CD14-positive monocyte (primary cell): ENCODE measurements around the gene P3H2. TPM values are rescaled to one million over a fixed set of nuclear protein-coding genes. Genes with fewer than 3 reads are reported as not detected.

Source experiments
- DNase-seq, 3 donors: peaks; one replicate each; pipeline ENCODE4 v3.0.0-alpha.2; 2011 to 2022
- H2AFZ ChIP-seq: 2 replicates; pipeline ENCODE4 v1.6.0; 2012; ENCODE audit warnings: mild to moderate bottlenecking, low read depth, low read length, inconsistent platforms; ENCODE audit not compliant: insufficient read depth, poor library complexity, severe bottlenecking
- H3K27ac ChIP-seq, 2 donors: 1 replicate in 1 of 2; 2 replicates in 1 of 2; pipeline ENCODE4 v1.5.1; 2012 to 2013; ENCODE audit warnings: low read length in 2 of 2, control low read depth in 1 of 2, inconsistent platforms in 1 of 2, low read depth in 1 of 2, mild to moderate bottlenecking in 1 of 2
- H3K27me3 ChIP-seq, 2 donors: one replicate each; pipeline versions ENCODE4 v1.6.0 to v1.6.1; 2011 to 2013; ENCODE audit warnings: low read length in 2 of 2; ENCODE audit not compliant: control insufficient read depth in 2 of 2, insufficient read depth in 2 of 2
- H3K36me3 ChIP-seq, 2 donors: replicated peaks in 1 of 2; 1 replicate in 1 of 2; 2 replicates in 1 of 2; pipeline versions ENCODE4 v1.5.1 to v1.6.1; 2012 to 2013; ENCODE audit warnings: low read length in 2 of 2, control low read depth in 1 of 2, inconsistent platforms in 1 of 2, mild to moderate bottlenecking in 1 of 2; ENCODE audit not compliant: insufficient read depth in 2 of 2, control insufficient read depth in 1 of 2
- H3K4me1 ChIP-seq, 2 donors: 1 replicate in 1 of 2; 2 replicates in 1 of 2; pipeline versions ENCODE4 v1.5.1 to v1.6.1; 2012 to 2013; ENCODE audit warnings: low read length in 2 of 2, control low read depth in 1 of 2, inconsistent platforms in 1 of 2, mild to moderate bottlenecking in 1 of 2, moderate library complexity in 1 of 2; ENCODE audit not compliant: insufficient read depth in 2 of 2, control insufficient read depth in 1 of 2
- H3K4me2 ChIP-seq: replicated peaks from 2 replicates; pipeline ENCODE3; 2012; ENCODE audit warnings: low read length, moderate library complexity, mild to moderate bottlenecking; ENCODE audit not compliant: poor library complexity, severe bottlenecking; ENCODE audit errors: extremely low read depth
- H3K4me3 ChIP-seq, 3 experiments: fragments of 200-600 bp in 1 of 3; sonication (generic) in 1 of 3; replicated peaks in 1 of 3; 1 replicate in 2 of 3; 2 replicates in 1 of 3; pipeline ENCODE4 v1.5.1; 2011 to 2013; ENCODE audit warnings: low read length in 3 of 3, mild to moderate bottlenecking in 3 of 3, control low read depth in 2 of 3, low read depth in 2 of 3, inconsistent platforms in 1 of 3, moderate library complexity in 1 of 3
- H3K79me2 ChIP-seq: 2 replicates; pipeline ENCODE4 v1.6.0; 2012; ENCODE audit warnings: mild to moderate bottlenecking, control low read depth, inconsistent platforms, low read length, moderate library complexity; ENCODE audit not compliant: insufficient read depth
- H3K9ac ChIP-seq: 2 replicates; pipeline ENCODE4 v1.6.0; 2017; ENCODE audit warnings: low read length, mild to moderate bottlenecking; ENCODE audit not compliant: insufficient read depth, poor library complexity, severe bottlenecking
- H3K9me3 ChIP-seq, 2 donors: replicated peaks in 1 of 2; 1 replicate in 1 of 2; 2 replicates in 1 of 2; pipeline versions ENCODE4 v1.5.1 to v1.6.1; 2012 to 2013; ENCODE audit warnings: low read length in 2 of 2, control low read depth in 1 of 2; ENCODE audit not compliant: control insufficient read depth in 1 of 2, insufficient read depth in 1 of 2
- H4K20me1 ChIP-seq: 2 replicates; pipeline ENCODE4 v1.6.0; 2012; ENCODE audit warnings: mild to moderate bottlenecking, low read length, control low read depth, moderate library complexity; ENCODE audit not compliant: insufficient read depth
- H3K27ac Mint-ChIP-seq, 7 donors: one replicate each; pipeline ENCODE4 v1.8.0; 2020; ENCODE audit warnings: mild to moderate bottlenecking in 7 of 7, mixed read lengths in 7 of 7, moderate library complexity in 6 of 7, inconsistent platforms in 2 of 7
- H3K27me3 Mint-ChIP-seq, 3 donors: one replicate each; pipeline ENCODE4 v1.8.0; 2021 to 2022; ENCODE audit warnings: low read depth in 3 of 3, mild to moderate bottlenecking in 3 of 3, mixed read lengths in 3 of 3, moderate library complexity in 3 of 3, inconsistent platforms in 1 of 3
- H3K36me3 Mint-ChIP-seq, 2 donors: one replicate each; pipeline ENCODE4 v1.8.0; 2020; ENCODE audit warnings: mixed read lengths in 2 of 2, inconsistent platforms in 1 of 2, mild to moderate bottlenecking in 1 of 2
- H3K4me1 Mint-ChIP-seq: one replicate; pipeline ENCODE4 v1.8.0; 2020; ENCODE audit warnings: mild to moderate bottlenecking, mixed read lengths
- H3K4me3 Mint-ChIP-seq, 2 donors: one replicate each; pipeline ENCODE4 v1.8.0; 2020; ENCODE audit warnings: mild to moderate bottlenecking in 2 of 2, mixed read lengths in 2 of 2, moderate library complexity in 1 of 2
- H3K9me3 Mint-ChIP-seq, 7 donors: one replicate each; pipeline ENCODE4 v1.8.0; 2020 to 2022; ENCODE audit warnings: mixed read lengths in 7 of 7, mild to moderate bottlenecking in 6 of 7, moderate library complexity in 6 of 7, inconsistent platforms in 2 of 7
- CTCF ChIP-seq: fragments of 200-600 bp; IDR thresholded peaks from one replicate; pipeline ENCODE4 v1.8.0; 2022; ENCODE audit warnings: antibody characterized with exemption, mild to moderate bottlenecking
- WGBS: methylation state at CpG from one replicate; pipeline ENCODE4 v1.1.5; 2013; ENCODE audit warnings: missing lambda C conversion rate; ENCODE audit not compliant: insufficient coverage; 5-methylcytosine and 5-hydroxymethylcytosine counted together
- intact Hi-C, 2 donors: fragments of 100-400 bp; cut with micrococcal nuclease; formaldehyde crosslinking; loops; one replicate each; pipeline versions ENCODE4 v1.15.0 to v1.15.1; 2023
- polyA plus RNA-seq, 3 donors: library from polyadenylated mRNA; depleted of rRNA in 1 of 3; unstranded in 2 of 3; stranded (reverse) in 1 of 3; fragments of 300-500 nt in 2 of 3; fragments of >200 nt in 1 of 3; fragmentation: Illumina TruSeq in 2 of 3; gene quantifications; 1 replicate in 2 of 3; 2 replicates in 1 of 3; pipeline ENCODE4 v1.2.3, GENCODE V29; 2012 to 2021

P3H2 gene
- polyA plus RNA-seq, 3 donors, result 0.25 to 0.31 (median 0.27) TPM

GRCh38 chr3:189909139-189909538 is 211.6 kb downstream of the P3H2 start:
- no peaks in the 10 kb centered on the region for H3K27me3 Mint-ChIP-seq
- DNase-seq, result no peak
- Histone ChIP-seq H3K4me1 (no peaks in the 10 kb centered on the region), H3K27me3 (no peaks in the 10 kb centered on the region), H3K4me2 (no peak overlapping the region), H3K9me3 (no peaks in the 10 kb centered on the region), H3K9ac (no peak overlapping the region), H3K4me3 (no peak overlapping the region), H3K36me3 (no peaks in the 10 kb centered on the region), H3K79me2 (no peaks in the 10 kb centered on the region), H2AFZ (no peak overlapping the region), H4K20me1 (no peaks in the 10 kb centered on the region), H3K27ac (no peak overlapping the region)
- WGBS, result 83% methylated on average over 2 of the region's 3 CpGs
- intact Hi-C loops, result no loop called here
- no peak for TF ChIP-seq CTCF
- H3K4me1 Mint-ChIP-seq, result no peaks in the 10 kb centered on the region
- H3K4me3 Mint-ChIP-seq, result no peak overlapping the region
- no peaks in the 10 kb centered on the region for H3K36me3 Mint-ChIP-seq
- H3K27ac Mint-ChIP-seq, result no peak overlapping the region
- peaks cover 0 to 6% (median 2%) of the 10 kb centered on the region in 7 donors for H3K9me3 Mint-ChIP-seq

- no peak overlapping the region for H3K9ac ChIP-seq
- no peak overlapping the region for H3K4me2 ChIP-seq
- H3K79me2 ChIP-seq, result no peaks in the 10 kb centered on the region
- H3K4me3 Mint-ChIP-seq, result no peak overlapping the region
- TF ChIP-seq CTCF, result no peak
- H3K27ac ChIP-seq, result no peak overlapping the region
- no peaks in the 10 kb centered on the region for H3K4me1 Mint-ChIP-seq
- no peak overlapping the region for H2AFZ ChIP-seq
- H3K4me3 ChIP-seq, result no peak overlapping the region
- no peaks in the 10 kb centered on the region for H3K36me3 Mint-ChIP-seq
- H3K27ac Mint-ChIP-seq, result no peak overlapping the region
- H3K27me3 ChIP-seq, result no peaks in the 10 kb centered on the region
- H3K27me3 Mint-ChIP-seq, result no peaks in the 10 kb centered on the region
- no peaks in the 10 kb centered on the region for H3K4me1 ChIP-seq
- H4K20me1 ChIP-seq, result no peaks in the 10 kb centered on the region
- peaks cover 0 to 6% (median 2%) of the 10 kb centered on the region in 7 donors for H3K9me3 Mint-ChIP-seq
- H3K36me3 ChIP-seq, result no peaks in the 10 kb centered on the region
- intact Hi-C loops, result no loop called here
- no peak for DNase-seq
- no peaks in the 10 kb centered on the region for H3K9me3 ChIP-seq
Observed at GRCh38 chr3:189908646-189909045, 212.1 kb downstream of the P3H2 start.
